ENCODE results near the gene SLC25A21.
"Not testable (repeated sequence)": the region's sequence is repeated elsewhere in the genome, so short reads cannot be mapped to it uniquely, and the experiment has no call there.

SLC25A21 gene

GRCh38 chr14:36996133-36996856 lies 176.1 kb downstream of the SLC25A21 start:
- no peak for DNase-seq (ENCODE audit: low read depth in 1 of 2, low spot score in 1 of 2)

GRCh38 chr14:36989806-36990205 lies 182.6 kb downstream of the SLC25A21 start:
- no peak for DNase-seq (ENCODE audit: low read depth in 1 of 2, low spot score in 1 of 2)

- no peak for DNase-seq (ENCODE audit: low read depth in 1 of 2, low spot score in 1 of 2)
These were observed 183.4 kb downstream of the SLC25A21 start for GRCh38 chr14:36988989-36989388.

GRCh38 chr14:36988568-36988967 lies 183.8 kb downstream of the SLC25A21 start:
- DNase-seq (ENCODE audit: low read depth in 1 of 2, low spot score in 1 of 2), result no peak

GRCh38 chr14:36986407-36986806 lies 186.0 kb downstream of the SLC25A21 start:
- no peak for DNase-seq (ENCODE audit: low read depth in 1 of 2, low spot score in 1 of 2)

- no peak for DNase-seq (ENCODE audit: low read depth in 1 of 2, low spot score in 1 of 2)
These were observed 190.4 kb downstream of the SLC25A21 start for GRCh38 chr14:36981832-36982529.

GRCh38 chr14:36980413-36980812 lies 192.0 kb downstream of the SLC25A21 start:
- DNase-seq (ENCODE audit: low read depth in 1 of 2, low spot score in 1 of 2), result not testable (repeated sequence)

GRCh38 chr14:36979863-36980262 lies 192.5 kb downstream of the SLC25A21 start:
- DNase-seq (ENCODE audit: low read depth in 1 of 2, low spot score in 1 of 2), result no peak

- no peak for DNase-seq (ENCODE audit: low read depth in 1 of 2, low spot score in 1 of 2)
These were observed 195.8 kb downstream of the SLC25A21 start for GRCh38 chr14:36976571-36977023.

GRCh38 chr14:36975834-36976233 lies 196.6 kb downstream of the SLC25A21 start:
- no peak for DNase-seq (ENCODE audit: low read depth in 1 of 2, low spot score in 1 of 2)

GRCh38 chr14:36974985-36975384 lies 197.4 kb downstream of the SLC25A21 start:
- no peak for DNase-seq (ENCODE audit: low read depth in 1 of 2, low spot score in 1 of 2)

GRCh38 chr14:36973806-36974442 lies 198.5 kb downstream of the SLC25A21 start:
- DNase-seq (ENCODE audit: low read depth in 1 of 2, low spot score in 1 of 2), result no peak

GRCh38 chr14:36971263-36971855 lies 201.0 kb downstream of the SLC25A21 start:
- DNase-seq (ENCODE audit: low read depth in 1 of 2, low spot score in 1 of 2), result no peak

GRCh38 chr14:36967892-36968555 lies 204.4 kb downstream of the SLC25A21 start:
- no peak for DNase-seq (ENCODE audit: low read depth in 1 of 2, low spot score in 1 of 2)

GRCh38 chr14:36955967-36956366 lies 216.4 kb downstream of the SLC25A21 start:
- DNase-seq (ENCODE audit: low read depth in 1 of 2, low spot score in 1 of 2), result no peak

GRCh38 chr14:36955376-36955775 lies 217.0 kb downstream of the SLC25A21 start:
- DNase-seq (ENCODE audit: low read depth in 1 of 2, low spot score in 1 of 2), result no peak

- DNase-seq (ENCODE audit: low read depth in 1 of 2, low spot score in 1 of 2), result no peak
These were observed 219.7 kb downstream of the SLC25A21 start for GRCh38 chr14:36952689-36953088.

- no peak for DNase-seq (ENCODE audit: low read depth in 1 of 2, low spot score in 1 of 2)
These were observed 221.0 kb downstream of the SLC25A21 start for GRCh38 chr14:36951380-36951911.

GRCh38 chr14:36950812-36951211 lies 221.6 kb downstream of the SLC25A21 start:
- DNase-seq (ENCODE audit: low read depth in 1 of 2, low spot score in 1 of 2), result no peak

GRCh38 chr14:36949371-36949770 lies 223.0 kb downstream of the SLC25A21 start:
- no peak for DNase-seq (ENCODE audit: low read depth in 1 of 2, low spot score in 1 of 2)

All from stimulated activated CD4-positive, alpha-beta T cell treated with anti-CD3 and anti-CD28 coated beads, Interleukin-15, amount 100 ng/mL, for 1 hour (primary cell).